Kidney (tissue), 14 donors: Measurements from ENCODE around the gene CDC37L1. TPM values are rescaled to one million over a fixed set of nuclear protein-coding genes. Genes with fewer than 3 reads are reported as not detected.

Source experiments
- DNase-seq, 5 donors: peaks; one replicate each; pipeline ENCODE4 v3.0.0-alpha.2; 2013 to 2020
- FAIRE-seq: peaks from 2 replicates; lab custom pipeline; 2012; peaks lifted over from hg19 to GRCh38; lab: Jason Lieb, UNC
- H3K27ac ChIP-seq, 2 donors: one replicate each; pipeline ENCODE4 v1.7.0; 2013; ENCODE audit warnings: low read depth in 2 of 2, low read length in 2 of 2, inconsistent platforms in 1 of 2
- H3K27me3 ChIP-seq: one replicate; pipeline ENCODE4 v1.7.1; 2013; ENCODE audit warnings: low read length, inconsistent platforms; ENCODE audit not compliant: control insufficient read depth, insufficient read depth
- H3K36me3 ChIP-seq, 3 donors: one replicate each; pipeline versions ENCODE4 v1.7.0 to v1.7.1; 2013; ENCODE audit warnings: low read length in 3 of 3, control low read depth in 1 of 3, inconsistent platforms in 1 of 3; ENCODE audit not compliant: insufficient read depth in 3 of 3, control insufficient read depth in 2 of 3
- H3K4me1 ChIP-seq, 3 donors: one replicate each; pipeline versions ENCODE4 v1.7.0 to v1.7.1; 2013; ENCODE audit warnings: low read length in 3 of 3, inconsistent platforms in 1 of 3, low read depth in 1 of 3; ENCODE audit not compliant: control insufficient read depth in 2 of 3, insufficient read depth in 2 of 3
- H3K4me3 ChIP-seq, 3 donors: one replicate each; pipeline versions ENCODE4 v1.7.0 to v1.8.1; 2013; ENCODE audit warnings: low read length in 3 of 3, control low read depth in 1 of 3, inconsistent platforms in 1 of 3
- H3K9ac ChIP-seq, 3 donors: one replicate each; pipeline versions ENCODE4 v1.7.0 to v1.7.1; 2013; ENCODE audit warnings: low read length in 3 of 3, control low read depth in 1 of 3, inconsistent platforms in 1 of 3
- H3K9me3 ChIP-seq, 3 donors: one replicate each; pipeline versions ENCODE4 v1.7.0 to v1.7.1; 2013; ENCODE audit warnings: low read length in 3 of 3, control low read depth in 1 of 3, inconsistent platforms in 1 of 3; ENCODE audit not compliant: control insufficient read depth in 2 of 3, insufficient read depth in 1 of 3
- intact Hi-C: fragments of 100-400 bp; cut with DNase I; formaldehyde crosslinking; loops from one replicate; pipeline ENCODE4 v1.11.1; 2022
- polyA plus RNA-seq: library from polyadenylated mRNA; stranded (reverse); fragments of 350-450 nt; fragmentation: Illumina TruSeq; extraction: RNeasy Lipid Tissue Mini Kit (QIAGEN cat#74804); gene quantifications from one replicate; pipeline ENCODE4 v1.2.3, GENCODE V29; 2014; ENCODE audit warnings: low read depth, low replicate concordance; ENCODE audit not compliant: insufficient read depth
- total RNA-seq: library from RNA; stranded (reverse); fragmentation: NEBNext Ultra II Directional; extraction: Animal tissue kit (Norgen Biotek cat#: 25700); gene quantifications from one replicate; pipeline ENCODE4 v1.2.1, GENCODE V29; 2021
- TF ChIP-seq, protein P1 (sequence below): IDR thresholded peaks from 3 replicates; pipeline ENCODE4 v1.5.1; 2012; ENCODE audit warnings: mild to moderate bottlenecking, moderate library complexity, borderline replicate concordance; ENCODE audit not compliant: insufficient read depth; ENCODE audit errors: extremely low read depth
- donor health status: control.
- donor health status: control.
- donor health status: control.
- donor health status: control.
- donor health status: control.
- donor health status: DM: yes; HTN: yes; CAD: no.
- donor health status: Normal renal cell carcinoma (clear cell type).

The CDC37L1 gene
- total and polyA plus RNA-seq, 2 donors from 2014 or later, result 16.9 to 24.7 TPM

DNA sequence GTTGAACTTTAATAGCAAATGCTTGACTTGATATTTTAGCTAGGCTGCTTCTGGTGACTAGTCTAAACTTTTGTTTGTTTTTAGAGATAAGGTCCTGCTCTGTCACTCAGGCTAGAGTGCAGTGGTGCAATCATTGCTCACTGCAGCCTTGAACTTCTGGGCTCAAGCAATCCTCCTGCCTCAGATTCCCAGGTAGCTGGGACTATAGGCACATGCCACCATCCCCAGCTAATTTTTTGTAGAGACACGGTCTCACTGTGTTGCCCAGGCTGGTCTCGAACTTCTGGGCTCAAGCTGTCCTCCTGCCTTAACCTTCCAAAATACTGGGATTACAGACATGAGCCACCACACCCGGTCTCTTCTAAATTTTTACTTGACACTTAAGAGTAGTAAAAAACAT lies 20.7 kb downstream of the CDC37L1 start:
- intact Hi-C loops, result no loop called here
- DNase-seq (no peak), FAIRE-seq (no peak)
- no peaks in the 10 kb centered on the region for H3K9me3 ChIP-seq
- H3K27ac ChIP-seq, result no peak overlapping the region
- H3K9ac ChIP-seq, result no peak overlapping the region
- H3K4me3 ChIP-seq, result no peak overlapping the region
- TF ChIP-seq, protein P1, sequence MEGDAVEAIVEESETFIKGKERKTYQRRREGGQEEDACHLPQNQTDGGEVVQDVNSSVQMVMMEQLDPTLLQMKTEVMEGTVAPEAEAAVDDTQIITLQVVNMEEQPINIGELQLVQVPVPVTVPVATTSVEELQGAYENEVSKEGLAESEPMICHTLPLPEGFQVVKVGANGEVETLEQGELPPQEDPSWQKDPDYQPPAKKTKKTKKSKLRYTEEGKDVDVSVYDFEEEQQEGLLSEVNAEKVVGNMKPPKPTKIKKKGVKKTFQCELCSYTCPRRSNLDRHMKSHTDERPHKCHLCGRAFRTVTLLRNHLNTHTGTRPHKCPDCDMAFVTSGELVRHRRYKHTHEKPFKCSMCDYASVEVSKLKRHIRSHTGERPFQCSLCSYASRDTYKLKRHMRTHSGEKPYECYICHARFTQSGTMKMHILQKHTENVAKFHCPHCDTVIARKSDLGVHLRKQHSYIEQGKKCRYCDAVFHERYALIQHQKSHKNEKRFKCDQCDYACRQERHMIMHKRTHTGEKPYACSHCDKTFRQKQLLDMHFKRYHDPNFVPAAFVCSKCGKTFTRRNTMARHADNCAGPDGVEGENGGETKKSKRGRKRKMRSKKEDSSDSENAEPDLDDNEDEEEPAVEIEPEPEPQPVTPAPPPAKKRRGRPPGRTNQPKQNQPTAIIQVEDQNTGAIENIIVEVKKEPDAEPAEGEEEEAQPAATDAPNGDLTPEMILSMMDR, result no peak
- H3K36me3 ChIP-seq, result peaks cover 4 to 31% (median 6%) of the 10 kb centered on the region in 3 donors
- no peaks in the 10 kb centered on the region for H3K27me3 ChIP-seq
- H3K4me1 ChIP-seq, result no peaks in the 10 kb centered on the region

DNA sequence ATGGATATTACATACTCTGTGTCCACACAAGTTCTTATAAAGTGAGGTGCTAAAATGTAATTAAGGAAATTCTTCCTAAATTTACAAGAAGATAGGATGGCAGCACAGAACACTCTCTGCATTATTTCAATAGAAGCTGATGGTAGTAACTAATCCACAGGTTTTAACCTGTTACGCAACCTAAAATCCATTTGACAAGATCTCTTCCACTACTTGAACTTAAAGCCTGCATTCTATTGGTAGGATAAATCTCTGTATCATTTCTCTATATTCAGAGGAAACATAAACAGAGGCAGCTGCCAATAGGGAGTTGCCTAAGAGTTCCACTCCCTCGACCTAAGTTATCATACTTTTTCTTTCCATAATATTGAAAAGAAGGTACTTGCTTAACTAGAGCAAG lies 21.6 kb downstream of the CDC37L1 start:
- Histone ChIP-seq H3K27ac (no peak overlapping the region), H3K9ac (no peak overlapping the region), H3K9me3 (no peaks in the 10 kb centered on the region), H3K36me3 (peaks cover 4 to 31% (median 5%) of the 10 kb centered on the region in 3 donors), H3K4me1 (no peaks in the 10 kb centered on the region), H3K27me3 (no peaks in the 10 kb centered on the region), H3K4me3 (no peak overlapping the region)
- DNase-seq, result no peak
- intact Hi-C loops, result no loop called here
- no peak for FAIRE-seq
- TF ChIP-seq, protein P1, result no peak

DNA sequence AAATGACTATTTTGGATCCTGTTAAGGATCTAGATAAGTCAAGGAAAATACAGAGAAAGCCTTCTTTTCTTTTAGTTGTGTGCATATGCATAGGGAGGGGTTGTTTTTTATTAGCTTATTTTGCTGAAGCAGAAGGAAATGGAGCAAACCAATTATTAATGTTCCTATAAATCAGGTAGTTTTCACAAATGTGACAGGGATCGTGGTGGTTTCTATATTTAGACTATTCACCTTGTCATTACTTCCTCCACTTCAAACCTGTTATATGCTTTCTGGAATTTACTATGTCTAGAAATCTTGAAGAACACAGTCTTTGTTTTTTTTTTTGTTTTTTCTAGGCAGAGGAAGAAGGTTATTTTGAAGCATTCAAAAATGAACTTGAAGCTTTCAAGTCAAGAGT lies 22.2 kb downstream of the CDC37L1 start:
- no peaks in the 10 kb centered on the region for H3K27me3 ChIP-seq
- no peaks in the 10 kb centered on the region for H3K4me1 ChIP-seq
- peaks cover 4 to 31% (median 5%) of the 10 kb centered on the region in 3 donors for H3K36me3 ChIP-seq
- FAIRE-seq (no peak), DNase-seq (no peak)
- H3K4me3 ChIP-seq, result no peak overlapping the region
- no peaks in the 10 kb centered on the region for H3K9me3 ChIP-seq
- no peak overlapping the region for H3K27ac ChIP-seq
- H3K9ac ChIP-seq, result no peak overlapping the region
- TF ChIP-seq, protein P1, result no peak
- intact Hi-C loops, result no loop called here

DNA sequence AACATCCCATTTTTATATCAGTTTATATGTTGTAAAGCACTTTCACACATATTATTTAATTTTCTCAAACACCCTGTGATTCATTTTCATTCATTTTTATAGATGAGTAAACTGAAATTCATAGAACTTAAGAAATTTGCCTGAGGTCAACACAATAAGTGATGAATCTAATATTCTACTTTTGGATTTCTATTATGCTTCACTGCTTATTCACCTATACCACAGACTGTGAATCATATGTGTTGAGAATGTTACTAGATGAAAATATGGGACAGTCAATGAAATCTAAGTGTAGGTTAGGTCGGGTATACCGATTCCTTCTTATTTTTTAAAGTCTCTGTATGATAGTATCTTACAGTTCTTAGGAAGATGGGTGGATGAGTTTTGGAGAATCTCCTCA lies 24.8 kb downstream of the CDC37L1 start:
- no peak overlapping the region for H3K9ac ChIP-seq
- FAIRE-seq, result no peak
- H3K36me3 ChIP-seq, result peaks cover 4 to 14% (median 7%) of the 10 kb centered on the region in 3 donors

More for the DNA sequence above, 24.8 kb downstream of the CDC37L1 start:
- no peaks in the 10 kb centered on the region for H3K9me3 ChIP-seq
- intact Hi-C loops, result no loop called here
- no peaks in the 10 kb centered on the region for H3K4me1 ChIP-seq
- H3K27me3 ChIP-seq, result no peaks in the 10 kb centered on the region
- DNase-seq, result no peak
- H3K27ac ChIP-seq, result no peak overlapping the region
- no peak overlapping the region for H3K4me3 ChIP-seq
- TF ChIP-seq, protein P1, result no peak
